K562 (cell line): Measurements from ENCODE around the gene MRPL11. TPM values are rescaled to one million over a fixed set of nuclear protein-coding genes. Genes with fewer than 3 reads are reported as not detected.
A peak's percentile ranks its signal among the peaks of the same experiment; 100 is the strongest.

Source experiments
- CHD1 ChIP-seq: fragments of 200-600 bp; sonication (generic); IDR thresholded peaks from one replicate; pipeline ENCODE4 v1.6.1; 2012; ENCODE audit warnings: mild to moderate bottlenecking, moderate library complexity, low read length, inconsistent platforms
- CSDE1 ChIP-seq, 2 experiments: fragments of 450-650 bp; IDR thresholded peaks; 2 replicates each; pipeline ENCODE4 v1.6.1; 2016; ENCODE audit warnings: mild to moderate bottlenecking in 1 of 2
- CTCFL ChIP-seq: IDR thresholded peaks from 2 replicates; pipeline ENCODE4 v1.6.1; 2011; ENCODE audit warnings: borderline replicate concordance, low read depth, mild to moderate bottlenecking, moderate library complexity, low read length; ENCODE audit not compliant: insufficient read depth, poor library complexity, severe bottlenecking
- HES1 ChIP-seq: fragments of 450-650 bp; IDR thresholded peaks from 2 replicates; pipeline ENCODE4 v1.6.1; 2016; ENCODE audit warnings: low read depth, mild to moderate bottlenecking, moderate library complexity
- ILF3 ChIP-seq: fragments of 450-650 bp; IDR thresholded peaks from 2 replicates; pipeline ENCODE4 v1.6.1; 2018; ENCODE audit warnings: antibody characterized with exemption, mild to moderate bottlenecking, moderate library complexity, borderline replicate concordance
- JUNB ChIP-seq: fragments of 450-650 bp; formaldehyde crosslinking; conservative IDR thresholded peaks from 2 replicates; pipeline ENCODE4 v1.4.0; 2020; ENCODE audit warnings: mild to moderate bottlenecking
- MAFK ChIP-seq: IDR thresholded peaks from 2 replicates; pipeline ENCODE4 v1.6.1; 2011; ENCODE audit warnings: low read length, improper control_type of control experiment
- RB1 ChIP-seq: fragments of 450-650 bp; IDR thresholded peaks from 2 replicates; pipeline ENCODE4 v1.6.1; 2017; ENCODE audit warnings: low read depth, mild to moderate bottlenecking
- RBM22 ChIP-seq: fragments of 200-400 bp; formaldehyde crosslinking; IDR thresholded peaks from 2 replicates; pipeline ENCODE4 v1.6.1; 2018; ENCODE audit warnings: low read length, low read depth; ENCODE audit not compliant: poor library complexity, severe bottlenecking
- SIN3A ChIP-seq, 2 experiments: fragments of 150-350 bp in 1 of 2; IDR thresholded peaks; 2 replicates each; pipeline ENCODE4 v1.6.1; 2011 to 2016; ENCODE audit warnings: borderline replicate concordance in 2 of 2, low read depth in 2 of 2, low read length in 2 of 2, mild to moderate bottlenecking in 2 of 2, moderate library complexity in 2 of 2; ENCODE audit not compliant: control insufficient read depth in 1 of 2
- SIRT6 ChIP-seq: IDR thresholded peaks from one replicate; pipeline ENCODE4 v1.6.1; 2012; ENCODE audit warnings: low read depth, mild to moderate bottlenecking, control low read depth, inconsistent platforms, low read length, moderate library complexity
- TCFL5 ChIP-seq: fragments of 250-450 bp; sonication (Bioruptor Pico); conservative IDR thresholded peaks from 2 replicates; pipeline ENCODE4 v1.6.1; 2021; ENCODE audit warnings: mild to moderate bottlenecking, moderate library complexity, matching md5 sums
- TEAD2 ChIP-seq: fragments of 450-650 bp; IDR thresholded peaks from 2 replicates; pipeline ENCODE4 v1.6.1; 2016; ENCODE audit warnings: missing genetic modification characterization, control low read depth, missing compliant biosample characterization
- ZNF12 ChIP-seq: sonication (generic); formaldehyde crosslinking; IDR thresholded peaks from 2 replicates; pipeline ENCODE4 v1.4.0; 2020; ENCODE audit warnings: mild to moderate bottlenecking, missing genetic modification reagents
- ZNF121 ChIP-seq: sonication (generic); formaldehyde crosslinking; conservative IDR thresholded peaks from 2 replicates; pipeline ENCODE4 v1.8.0; 2022; ENCODE audit warnings: missing genetic modification reagents
- ZNF766 ChIP-seq: fragments of 200-800 bp; sonication (Bioruptor generic); conservative IDR thresholded peaks from 2 replicates; pipeline ENCODE4 v1.6.1; 2016; ENCODE audit warnings: missing genetic modification characterization, missing compliant biosample characterization
- ZNF79 ChIP-seq: fragments of 250-450 bp; sonication (Bioruptor Pico); IDR thresholded peaks from 2 replicates; pipeline ENCODE4 v1.4.0; 2020; ENCODE audit warnings: low read depth, mild to moderate bottlenecking, moderate library complexity
- polyA plus RNA-seq, 8 experiments: library from polyadenylated mRNA; depleted of rRNA in 4 of 8; stranded (reverse) in 5 of 8; unstranded in 3 of 8; fragments of >200 nt; fragmentation: Nextera tagmentation in 2 of 8; fragmentation: Illumina TruSeq in 1 of 8; extraction: Ambion mirVana in 2 of 8; extraction: Trizol in 1 of 8; gene quantifications; 2 replicates each; pipeline versions ENCODE4 v1.2.1 to v1.2.3, GENCODE V29; 2011 to 2014; ENCODE audit warnings: inconsistent platforms in 1 of 8, missing spikeins in 1 of 8
- total RNA-seq, 7 experiments: library from RNA; depleted of rRNA in 6 of 7; stranded (reverse); fragments of >200 nt in 6 of 7; fragmentation: Illumina TruSeq in 2 of 7; extraction: Trizol in 2 of 7; gene quantifications; 2 replicates each; pipeline versions ENCODE4 v1.2.1 to v1.2.3, GENCODE V29; 2011 to 2021; ENCODE audit warnings: low replicate concordance in 1 of 7
- TF ChIP-seq, protein P1 (sequence below): fragments of 250-450 bp; sonication (Bioruptor Pico); IDR thresholded peaks from 2 replicates; pipeline ENCODE4 v1.8.0; 2021; ENCODE audit warnings: moderate library complexity, mild to moderate bottlenecking, inconsistent platforms
- TF ChIP-seq, protein P2 (sequence below): fragments of 250-450 bp; sonication (Bioruptor Pico); IDR thresholded peaks from 2 replicates; pipeline ENCODE4 v1.5.0; 2020; ENCODE audit warnings: mild to moderate bottlenecking
- TF ChIP-seq, protein P3 (sequence below): IDR thresholded peaks from 2 replicates; pipeline ENCODE4 v1.6.1; 2011; ENCODE audit not compliant: insufficient read length; ENCODE audit errors: extremely low read depth

The MRPL11 gene
- total and polyA plus RNA-seq, 9 of the 15 experiments (the other 6 are each of a cell fraction or from before 2014, with no cell fraction given): 33.0 to 173 (median 91.9) TPM

DNA sequence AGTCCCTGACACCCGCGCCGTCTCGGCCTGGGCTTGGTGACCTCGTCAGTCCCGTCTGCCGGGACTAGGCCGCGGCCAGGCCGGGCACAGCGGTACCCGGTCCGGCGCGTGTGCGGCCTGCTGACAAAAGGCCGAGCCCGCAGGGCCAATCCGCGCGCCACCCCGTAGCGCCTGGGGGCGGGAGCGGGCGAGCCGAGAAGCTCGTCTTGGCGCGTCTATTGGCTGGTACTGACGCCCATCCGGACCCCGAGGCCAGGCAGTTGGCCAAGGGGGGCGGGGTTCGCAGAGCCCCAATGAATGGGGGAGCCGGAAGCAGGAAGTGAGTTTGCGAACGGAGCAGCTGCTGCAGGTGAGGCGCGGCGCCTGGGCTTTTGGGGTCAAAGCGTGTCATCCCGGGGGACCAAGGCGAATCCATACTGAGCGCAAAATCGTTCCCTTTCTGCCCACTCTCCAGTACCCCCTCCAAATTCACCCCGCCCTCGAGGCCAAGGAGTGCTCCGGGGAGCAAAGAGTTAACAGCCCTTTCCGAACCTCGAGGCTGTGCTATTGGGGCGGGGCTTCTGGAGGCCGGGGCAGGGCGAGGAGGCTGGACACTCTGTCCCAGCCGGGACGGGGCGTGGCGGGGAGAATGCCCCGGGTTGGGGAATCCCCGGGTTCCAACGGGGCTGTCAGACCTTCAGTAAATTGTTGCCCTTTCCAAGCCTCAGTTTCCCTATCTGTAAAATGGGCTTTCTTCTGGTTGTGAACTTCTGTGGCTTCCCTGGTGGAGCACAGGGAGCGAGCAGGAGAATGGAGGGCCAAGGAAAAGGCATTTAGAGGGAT is 41.7 kb upstream of the MRPL11 start, which contains the start of gene DPP3 (continued):
- TF ChIP-seq TEAD2 (tag) (no peak), ZNF121 (CRISPR knock-in tag) (no peak), ZNF79 (CRISPR knock-in tag) (no peak), TCFL5 (no peak), ILF3 (no peak), SIRT6 (no peak), HES1 (no peak), CTCFL (no peak), CHD1 (no peak), MAFK (no peak), SIN3A (IDR thresholded peaks at IDR 0.05; ENCODE audit: borderline replicate concordance in 2 of 2, control insufficient read depth in 1 of 2, low read depth in 2 of 2, low read length in 2 of 2) (peak; percentile 37 to 95; a peak in 3 of 4 replicates), RB1 (peak; percentile 64), CSDE1 (IDR thresholded peaks at IDR 0.05) (peak in 1 of 2 experiments; percentile 19; a peak in 1 of 4 replicates), JUNB (CRISPR knock-in tag) (no peak), ZNF12 (CRISPR knock-in tag) (peak; percentile 50), RBM22 (no peak), ZNF766 (CRISPR knock-in tag) (no peak)
- TF ChIP-seq, protein P1, sequence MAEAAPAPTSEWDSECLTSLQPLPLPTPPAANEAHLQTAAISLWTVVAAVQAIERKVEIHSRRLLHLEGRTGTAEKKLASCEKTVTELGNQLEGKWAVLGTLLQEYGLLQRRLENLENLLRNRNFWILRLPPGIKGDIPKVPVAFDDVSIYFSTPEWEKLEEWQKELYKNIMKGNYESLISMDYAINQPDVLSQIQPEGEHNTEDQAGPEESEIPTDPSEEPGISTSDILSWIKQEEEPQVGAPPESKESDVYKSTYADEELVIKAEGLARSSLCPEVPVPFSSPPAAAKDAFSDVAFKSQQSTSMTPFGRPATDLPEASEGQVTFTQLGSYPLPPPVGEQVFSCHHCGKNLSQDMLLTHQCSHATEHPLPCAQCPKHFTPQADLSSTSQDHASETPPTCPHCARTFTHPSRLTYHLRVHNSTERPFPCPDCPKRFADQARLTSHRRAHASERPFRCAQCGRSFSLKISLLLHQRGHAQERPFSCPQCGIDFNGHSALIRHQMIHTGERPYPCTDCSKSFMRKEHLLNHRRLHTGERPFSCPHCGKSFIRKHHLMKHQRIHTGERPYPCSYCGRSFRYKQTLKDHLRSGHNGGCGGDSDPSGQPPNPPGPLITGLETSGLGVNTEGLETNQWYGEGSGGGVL: no peak
- TF ChIP-seq, protein P2, sequence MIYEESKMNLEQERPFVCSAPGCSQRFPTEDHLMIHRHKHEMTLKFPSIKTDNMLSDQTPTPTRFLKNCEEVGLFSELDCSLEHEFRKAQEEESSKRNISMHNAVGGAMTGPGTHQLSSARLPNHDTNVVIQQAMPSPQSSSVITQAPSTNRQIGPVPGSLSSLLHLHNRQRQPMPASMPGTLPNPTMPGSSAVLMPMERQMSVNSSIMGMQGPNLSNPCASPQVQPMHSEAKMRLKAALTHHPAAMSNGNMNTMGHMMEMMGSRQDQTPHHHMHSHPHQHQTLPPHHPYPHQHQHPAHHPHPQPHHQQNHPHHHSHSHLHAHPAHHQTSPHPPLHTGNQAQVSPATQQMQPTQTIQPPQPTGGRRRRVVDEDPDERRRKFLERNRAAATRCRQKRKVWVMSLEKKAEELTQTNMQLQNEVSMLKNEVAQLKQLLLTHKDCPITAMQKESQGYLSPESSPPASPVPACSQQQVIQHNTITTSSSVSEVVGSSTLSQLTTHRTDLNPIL (CRISPR knock-in tag): no peak
- TF ChIP-seq, protein P3, sequence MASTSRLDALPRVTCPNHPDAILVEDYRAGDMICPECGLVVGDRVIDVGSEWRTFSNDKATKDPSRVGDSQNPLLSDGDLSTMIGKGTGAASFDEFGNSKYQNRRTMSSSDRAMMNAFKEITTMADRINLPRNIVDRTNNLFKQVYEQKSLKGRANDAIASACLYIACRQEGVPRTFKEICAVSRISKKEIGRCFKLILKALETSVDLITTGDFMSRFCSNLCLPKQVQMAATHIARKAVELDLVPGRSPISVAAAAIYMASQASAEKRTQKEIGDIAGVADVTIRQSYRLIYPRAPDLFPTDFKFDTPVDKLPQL: no peak
